NCI-H460 (cell line): ENCODE data around the gene ZNF865. TPM values are rescaled to one million over a fixed set of nuclear protein-coding genes. Genes with fewer than 3 reads are reported as not detected.

Experiments
- DNase-seq: peaks from one replicate; pipeline ENCODE4 v3.0.0-alpha.2; 2016; ENCODE audit warnings: low read depth; ENCODE audit errors: extremely low read depth
- total RNA-seq: library from RNA; depleted of rRNA; stranded (reverse); fragments of >200 nt; shearing (Covaris generic); gene quantifications from 2 replicates; pipeline ENCODE4 v1.2.3, GENCODE V29; 2014

Gene ZNF865
- total RNA-seq, 1 experiment from 2014 or later = 1.1 TPM

- no peak for DNase-seq
These were observed 16.3 kb downstream of the ZNF865 start for GRCh38 chr19:55621673-55622231.

- DNase-seq = no peak
These were observed 17.0 kb downstream of the ZNF865 start for GRCh38 chr19:55622242-55622969.

DNA sequence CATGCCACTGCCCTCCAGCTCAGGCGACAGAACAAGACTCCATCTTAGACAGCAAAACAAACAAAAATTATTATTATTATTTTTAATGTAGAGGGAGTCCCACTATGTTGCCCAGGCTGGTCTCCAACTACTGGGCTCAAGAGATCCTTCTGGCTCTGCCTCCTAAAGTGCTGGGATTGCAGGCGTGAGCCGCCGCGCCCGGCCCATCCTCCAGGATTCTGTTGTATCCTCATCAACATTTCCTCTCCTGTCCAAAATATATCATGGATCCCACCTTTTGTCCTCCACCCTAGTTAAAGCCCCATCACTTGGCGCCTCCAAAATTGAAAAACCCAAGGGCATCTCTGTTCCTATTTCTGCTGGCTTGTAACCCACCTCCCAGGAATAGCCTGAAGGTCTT, 17.7 kb downstream of the ZNF865 start:
- DNase-seq = no peak

DNA sequence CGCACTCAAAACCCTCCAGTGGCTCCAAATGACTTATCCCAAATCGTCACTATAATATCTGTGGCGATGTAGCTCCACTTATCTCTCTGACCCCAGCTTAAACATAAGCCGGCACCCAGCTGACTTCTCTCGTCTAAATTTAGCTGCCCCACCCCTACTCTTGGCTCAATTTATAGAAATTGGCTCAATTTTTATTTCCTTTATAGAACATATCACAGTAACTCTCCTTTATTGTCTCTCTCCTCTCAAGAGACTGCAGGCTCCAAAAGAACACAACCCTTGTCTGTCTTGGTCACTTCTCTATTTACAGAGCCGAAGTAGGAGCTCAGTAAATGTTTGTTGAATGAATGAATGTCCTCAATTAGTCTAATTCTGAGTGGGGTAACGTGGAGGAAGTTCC, 18.1 kb downstream of the ZNF865 start:
- DNase-seq = no peak

GRCh38 chr19:55624109-55625003, 18.9 kb downstream of the ZNF865 start, which contains the start of gene ZNF784:
Gene ZNF784 (minus strand): TSS chr19:55624566. CDS start chr19:55624561, 5 bp downstream.
- DNase-seq = peak; percentile 82

GRCh38 chr19:55625004-55625326, 19.5 kb downstream of the ZNF865 start:
- no peak for DNase-seq

DNA sequence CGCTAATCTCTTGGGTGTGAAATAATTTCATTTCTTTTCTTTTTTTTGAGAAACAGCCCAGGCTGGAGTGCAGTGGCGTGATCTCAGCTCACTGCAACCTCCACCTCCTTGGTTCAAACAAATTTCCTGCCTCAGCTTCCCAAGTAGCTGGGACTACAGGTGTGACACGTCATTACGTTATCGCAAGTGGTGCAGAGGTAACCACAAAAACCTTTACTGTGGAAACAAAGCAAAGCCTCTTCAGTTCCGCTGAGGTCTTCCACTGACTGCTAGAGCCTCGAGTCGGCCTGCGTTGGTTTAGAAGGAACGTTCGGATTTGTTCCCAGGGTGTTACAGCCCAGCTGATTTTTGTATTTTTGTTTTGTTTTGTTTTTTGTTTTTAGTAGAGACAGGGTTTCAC, 20.9 kb downstream of the ZNF865 start:
- DNase-seq = no peak

DNA sequence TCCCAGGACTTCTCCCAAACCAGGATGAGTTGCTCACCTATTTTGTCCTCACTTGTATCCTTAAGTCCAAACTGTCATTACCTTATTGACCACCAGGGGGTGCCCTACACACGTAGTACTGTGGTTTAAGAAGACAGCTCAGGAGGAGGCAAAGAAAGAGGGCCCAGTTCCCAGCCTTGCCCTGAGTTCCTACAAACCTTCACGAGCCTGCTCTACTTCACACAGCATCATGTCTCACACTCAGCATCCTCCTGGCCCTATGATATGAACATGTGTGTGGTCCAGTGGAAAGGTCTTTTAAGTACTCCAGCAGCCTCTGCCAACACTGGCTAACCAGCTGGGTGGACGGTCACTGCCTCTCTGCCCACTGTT, 27.0 kb downstream of the ZNF865 start:
- peak; percentile 85 for DNase-seq

- DNase-seq = no peak
These were observed 28.4 kb downstream of the ZNF865 start for GRCh38 chr19:55633861-55634260.

GRCh38 chr19:55635334-55635717, 29.9 kb downstream of the ZNF865 start:
- DNase-seq = no peak

- DNase-seq = no peak
These were observed 30.5 kb downstream of the ZNF865 start for GRCh38 chr19:55635856-55636440.

DNA sequence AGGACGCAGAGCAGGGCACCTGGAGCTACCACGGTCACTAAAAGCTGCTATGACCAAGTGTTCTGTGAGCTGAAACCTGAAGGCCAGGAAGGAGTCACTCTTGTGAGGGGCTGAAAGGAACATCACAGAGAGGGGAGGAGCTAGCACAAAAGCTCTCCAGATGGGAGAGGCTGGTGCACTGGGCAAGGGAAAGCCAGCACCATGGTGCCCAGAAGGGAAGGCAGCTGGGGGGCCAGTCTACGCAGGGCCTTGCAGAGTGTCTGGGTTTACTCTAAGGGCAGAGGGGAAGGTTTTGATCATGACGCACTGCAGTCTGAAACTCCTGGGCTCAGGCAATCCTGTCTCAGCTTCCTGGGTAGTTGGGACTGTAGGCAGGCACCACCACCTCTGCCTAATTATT, 31.3 kb downstream of the ZNF865 start:
- no peak for DNase-seq

GRCh38 chr19:55637534-55637933, 32.1 kb downstream of the ZNF865 start:
- DNase-seq = no peak

GRCh38 chr19:55638864-55639359, 33.5 kb downstream of the ZNF865 start:
- peak; percentile 60 for DNase-seq

- no peak for DNase-seq
These were observed 34.7 kb downstream of the ZNF865 start for GRCh38 chr19:55640043-55640576.

DNA sequence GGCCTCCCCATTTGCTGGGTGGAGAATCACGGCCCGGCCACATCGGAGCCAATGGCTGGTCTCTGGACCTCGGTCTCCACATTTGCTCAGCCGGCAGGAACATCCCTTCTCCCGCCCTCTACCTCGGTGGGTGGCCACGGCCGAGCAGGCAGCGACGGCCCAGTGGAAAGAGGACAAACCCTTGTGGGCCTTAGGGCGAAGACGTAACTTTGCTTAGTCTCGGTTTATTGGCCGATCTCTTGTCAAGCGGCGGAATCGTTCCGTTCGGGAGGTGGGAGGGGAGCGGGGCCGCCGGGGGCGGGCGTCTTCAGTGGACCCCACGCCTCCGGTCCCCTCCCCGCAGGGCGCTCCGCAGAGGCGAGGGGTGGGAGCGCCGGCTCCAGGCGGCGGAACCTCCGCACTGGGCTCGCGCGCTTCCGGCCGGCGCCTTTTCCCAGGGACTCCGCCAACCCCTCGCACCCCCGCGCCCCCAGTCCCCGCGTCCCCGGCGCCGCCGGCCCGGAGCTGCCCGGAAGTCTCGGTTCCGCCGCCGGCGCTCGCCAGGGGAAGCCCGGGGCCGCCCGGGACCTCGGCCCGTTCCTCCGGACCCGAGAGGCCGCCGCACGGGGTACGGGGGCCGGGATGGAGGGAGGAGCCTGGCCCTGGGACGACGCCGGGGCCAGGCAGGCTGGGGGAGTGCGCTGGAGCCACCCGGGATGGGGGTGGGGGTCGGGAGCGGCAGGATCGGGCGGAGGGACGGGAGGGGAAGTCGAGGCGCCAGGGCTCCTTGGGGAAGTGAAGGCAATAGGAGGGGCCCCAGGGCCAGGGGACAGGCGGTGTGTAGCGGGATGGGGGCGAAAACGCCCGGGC, 35.4 kb downstream of the ZNF865 start, which contains the start of gene ZNF580:
Gene ZNF580 (plus strand): TSS at position 426 of the 849 bp plus-strand sequence. CDS start 1,507 bp downstream, outside the sequence.
- peak; percentile 30 for DNase-seq

DNA sequence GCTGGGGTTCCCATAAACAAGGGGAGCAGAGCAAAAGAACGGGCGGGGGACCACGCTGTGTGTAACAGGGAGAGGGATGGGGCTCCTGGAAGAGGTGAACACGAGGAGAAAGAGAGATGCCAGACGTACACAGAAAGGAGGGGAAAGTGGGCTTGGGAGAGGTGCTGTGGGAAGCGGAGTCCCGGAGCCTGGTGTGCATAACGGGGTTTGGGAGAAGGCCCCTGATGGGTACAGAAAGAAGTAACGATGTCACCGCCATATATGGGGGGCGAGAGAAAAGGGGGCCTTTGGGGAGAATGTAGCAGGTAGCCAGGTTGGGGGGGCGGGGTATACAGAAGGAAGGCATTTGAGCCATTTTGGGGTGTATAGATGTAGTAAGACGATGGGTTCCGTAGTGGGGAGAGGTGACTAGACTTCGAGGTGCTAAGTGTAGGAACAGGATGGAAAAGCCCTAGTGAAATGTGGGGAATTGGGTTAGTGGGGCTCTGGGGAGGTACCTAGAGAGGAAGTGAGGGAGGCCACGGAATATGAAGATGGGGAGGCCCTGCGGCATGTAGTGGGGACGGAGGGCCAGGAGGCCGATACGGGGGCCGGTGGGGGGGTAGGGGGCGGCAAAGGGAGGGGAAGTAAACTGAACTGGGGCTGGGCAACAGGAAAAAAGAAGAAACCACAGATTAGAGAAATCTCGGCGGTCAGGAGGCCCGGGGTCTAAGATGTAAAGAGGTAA, 36.1 kb downstream of the ZNF865 start:
- no peak for DNase-seq

GRCh38 chr19:55642153-55643002, 36.9 kb downstream of the ZNF865 start:
- no peak for DNase-seq
